Activated CD4-positive, alpha-beta T cell treated with anti-CD3 and anti-CD28 coated beads for 24 hours (primary cell): ENCODE measurements around the gene ZNF652.
"Not testable (repeated sequence)": the region's sequence is repeated elsewhere in the genome, so short reads cannot be mapped to it uniquely, and the experiment has no call there.

ENCODE experiments used
- DNase-seq, 2 donors: peaks; one replicate each; pipeline ENCODE4 v3.0.0-alpha.2; 2020; ENCODE audit warnings: low read depth in 2 of 2

Gene ZNF652

DNA sequence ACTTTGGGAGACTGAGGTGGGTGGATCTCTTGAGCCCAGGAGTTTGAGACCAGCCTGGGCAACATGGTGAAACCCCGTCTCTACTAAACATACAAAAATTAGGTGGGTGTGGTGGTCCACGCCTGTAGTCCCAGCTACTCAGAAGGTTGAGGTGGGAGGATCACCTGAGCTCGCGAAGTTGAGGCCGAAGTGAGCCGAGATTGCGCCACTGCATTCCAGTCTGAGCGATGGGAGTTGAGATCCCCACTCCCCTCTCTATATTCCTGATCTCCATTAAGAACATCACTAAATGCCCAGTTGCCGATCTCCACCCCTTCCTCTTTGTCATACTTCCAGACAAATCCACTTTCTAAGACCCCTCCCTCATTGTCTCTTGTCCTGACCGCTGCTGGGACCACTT, 24.3 kb upstream of the ZNF652 start:
- no peak for DNase-seq

DNA sequence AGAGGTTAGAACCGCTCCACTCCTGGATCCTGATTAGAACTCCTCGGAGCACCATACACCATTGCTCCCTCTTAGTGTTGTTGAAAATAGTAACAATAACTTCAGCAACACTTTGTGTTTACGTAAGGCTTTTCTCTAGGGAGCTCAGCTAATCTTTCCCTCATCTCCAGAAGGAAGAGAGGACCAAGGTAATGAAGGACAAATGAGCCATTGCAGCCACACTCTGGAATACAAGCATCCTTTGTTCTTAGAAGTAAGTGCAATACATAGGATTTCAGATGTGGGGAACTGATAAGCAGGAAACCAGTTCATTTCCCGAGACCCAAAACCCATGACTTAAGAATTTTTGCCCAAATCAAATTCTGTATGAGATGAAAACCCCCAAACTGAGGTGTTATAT, 22.9 kb upstream of the ZNF652 start:
- DNase-seq = no peak

DNA sequence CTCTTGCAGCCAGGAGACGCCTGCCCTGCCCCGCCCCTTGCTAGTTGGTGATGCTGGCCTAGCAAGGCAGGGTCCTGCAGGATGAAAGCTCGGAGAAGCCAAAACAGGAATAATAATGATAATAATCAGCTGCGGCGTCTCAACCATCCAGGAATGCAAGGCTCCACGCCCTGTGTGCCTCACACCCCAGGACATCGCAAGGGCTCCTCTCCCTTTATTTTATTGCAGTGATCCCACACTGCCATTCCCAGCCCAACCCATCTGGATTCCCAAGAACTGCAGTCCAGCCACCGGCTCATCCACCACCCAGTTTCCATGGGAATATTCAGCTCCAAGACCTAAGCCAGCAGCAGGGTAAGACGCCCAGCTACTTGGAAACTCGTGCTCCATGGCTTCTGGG, 21.0 kb upstream of the ZNF652 start:
- no peak for DNase-seq

DNA sequence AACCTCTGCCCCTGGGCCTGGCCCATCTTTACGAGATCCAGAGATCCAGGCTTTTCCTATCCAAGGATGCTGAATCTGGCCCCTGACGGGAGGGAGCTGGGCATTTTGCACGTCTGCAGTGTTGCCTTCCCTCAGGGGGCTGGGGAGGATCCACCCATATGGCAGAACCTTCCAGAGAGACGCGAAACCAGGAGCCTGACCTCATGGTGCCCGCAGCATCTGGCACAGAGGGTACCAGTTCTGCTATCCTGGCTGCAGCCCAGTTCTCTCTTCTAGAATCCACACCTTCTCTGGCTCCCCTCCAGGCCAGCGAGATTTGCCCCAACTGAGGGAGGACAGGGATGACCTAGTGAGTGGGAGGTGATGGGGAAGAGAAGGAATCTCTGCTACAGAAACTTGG, 20.5 kb upstream of the ZNF652 start:
- DNase-seq = no peak

DNA sequence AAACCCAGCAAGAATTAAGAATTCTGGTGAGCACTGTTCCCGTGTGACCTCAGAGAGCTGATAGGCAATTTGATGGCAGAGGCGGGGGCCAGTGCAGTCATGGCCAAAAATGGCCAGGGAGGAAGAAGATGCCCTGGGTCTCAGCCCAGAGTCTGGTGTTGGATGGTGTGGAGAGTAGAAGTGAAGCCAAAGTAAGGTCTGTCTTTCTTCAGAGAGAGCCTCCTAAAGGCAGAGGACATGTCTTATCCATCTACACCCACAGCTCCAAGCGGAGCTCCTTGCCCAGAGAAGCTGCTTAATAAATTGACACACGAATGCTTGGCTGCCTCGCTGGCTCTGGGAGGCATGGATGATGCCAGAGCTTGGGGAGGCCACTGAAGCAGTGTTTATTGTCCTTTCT, 19.7 kb upstream of the ZNF652 start:
- DNase-seq = no peak

DNA sequence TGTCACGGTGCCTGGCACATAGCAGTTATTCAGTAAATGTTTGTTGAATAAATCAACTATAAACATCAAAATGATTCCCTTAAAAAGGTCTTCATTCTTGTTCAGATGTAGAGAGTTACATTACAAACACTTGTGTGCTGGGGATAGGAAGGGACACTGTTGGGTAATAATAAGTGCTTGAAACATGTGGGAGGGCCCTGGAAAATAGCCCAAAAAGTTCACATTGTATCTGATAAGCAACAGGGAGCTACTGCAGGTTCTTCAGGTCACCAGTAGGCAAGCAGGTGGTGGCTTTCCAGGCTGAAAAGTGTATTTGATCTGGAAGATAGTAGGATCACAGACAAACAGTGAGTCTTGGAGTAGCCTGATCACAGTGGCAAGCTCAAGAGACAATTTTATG, 19.0 kb upstream of the ZNF652 start:
- DNase-seq = no peak

DNA sequence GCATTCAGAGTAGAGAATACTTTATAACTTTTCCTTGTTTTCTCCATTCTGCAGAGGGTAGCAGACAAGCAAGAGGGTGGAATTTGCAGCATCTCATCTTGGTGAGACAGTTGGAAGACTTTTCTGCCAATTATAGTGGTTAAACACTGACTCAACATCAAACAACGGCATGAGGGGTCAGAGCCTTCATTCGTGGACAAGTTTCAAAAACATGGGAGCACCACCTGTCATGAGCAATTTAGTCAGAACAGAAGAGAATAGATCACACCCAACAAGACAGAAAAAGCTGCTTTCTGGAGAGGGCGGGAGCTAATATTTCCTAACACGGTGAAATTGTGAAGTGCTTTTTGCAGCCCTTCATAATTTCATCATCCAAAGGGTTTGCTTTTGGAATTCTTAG, 17.9 kb upstream of the ZNF652 start:
- no peak for DNase-seq

DNA sequence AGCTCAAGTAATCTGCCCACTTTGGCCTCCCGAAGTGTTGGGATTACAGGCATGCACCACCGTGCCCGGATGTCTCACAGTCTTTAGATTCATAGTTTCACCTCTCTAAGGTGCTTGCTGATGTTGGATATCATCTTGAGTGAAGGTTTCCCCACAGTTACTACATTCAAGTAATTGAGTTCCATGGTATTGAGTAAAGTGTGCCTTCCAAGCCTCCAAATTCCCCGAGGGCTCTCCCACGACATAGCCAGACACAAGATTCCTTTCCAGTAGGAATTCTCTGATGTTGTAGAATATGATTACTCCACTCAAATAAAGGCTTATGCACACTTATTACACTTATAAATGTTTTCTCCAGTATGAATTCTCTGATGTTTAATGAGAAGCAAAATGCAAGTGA, 16.3 kb upstream of the ZNF652 start:
- DNase-seq = no peak

DNA sequence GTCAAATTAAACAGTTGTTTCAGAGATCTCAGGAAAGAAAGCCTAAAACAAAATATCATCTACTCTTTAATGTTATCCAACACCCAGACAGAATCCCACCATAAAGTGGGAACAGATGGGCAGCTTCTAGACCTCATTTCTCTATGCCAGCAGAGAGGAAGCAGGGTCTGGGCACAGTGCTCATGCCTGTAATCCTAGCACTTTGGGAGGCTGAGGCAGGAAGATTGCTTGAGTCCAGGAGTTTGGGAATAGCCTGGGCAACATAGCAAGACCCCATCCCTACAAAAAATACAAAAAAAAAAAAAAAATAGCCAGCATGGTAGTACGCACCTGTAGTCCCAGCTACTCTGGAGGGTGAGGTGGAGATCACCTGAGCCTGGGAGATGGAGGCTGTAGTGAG, 13.5 kb upstream of the ZNF652 start:
- no peak for DNase-seq

DNA sequence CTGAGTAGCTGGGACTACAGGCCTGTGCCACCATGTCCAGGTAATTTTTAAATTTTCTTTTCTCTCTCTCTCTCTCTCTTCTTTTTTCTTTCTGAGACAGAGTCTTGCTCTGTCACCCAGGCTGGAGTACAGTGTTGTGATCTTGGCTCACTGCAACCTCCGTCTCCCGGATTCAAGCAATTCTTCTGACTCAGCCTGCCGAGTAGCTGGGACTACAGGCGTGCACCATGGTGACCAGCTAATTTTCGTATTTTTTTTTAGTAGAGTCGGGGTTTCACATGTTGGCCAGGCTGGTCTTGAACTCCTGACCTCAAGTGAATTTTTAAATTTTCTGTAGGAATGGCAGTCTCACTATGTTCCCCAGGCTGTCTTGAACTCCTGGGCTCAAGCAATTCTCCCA, 11.1 kb upstream of the ZNF652 start:
- DNase-seq = no peak

DNA sequence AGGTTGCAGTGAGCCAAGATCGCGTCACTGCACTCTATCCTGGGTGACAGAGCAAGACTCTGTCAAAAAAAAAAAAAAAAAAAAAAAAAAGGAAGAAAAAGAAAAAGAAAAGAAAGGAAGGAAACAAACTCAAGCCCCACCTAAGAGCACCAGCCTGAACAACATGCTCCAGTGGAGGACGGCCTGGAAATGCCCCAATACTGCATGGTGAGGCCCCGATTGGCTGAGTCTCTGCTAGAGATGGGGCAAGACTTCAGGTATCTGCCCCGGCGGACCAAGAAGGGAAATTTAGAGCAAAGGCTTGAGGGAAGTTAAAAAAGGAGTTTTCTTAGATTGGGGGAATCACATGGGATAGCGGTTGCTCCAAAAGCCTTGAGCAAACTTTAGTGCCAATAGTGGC, 10.4 kb upstream of the ZNF652 start:
- DNase-seq = no peak

DNA sequence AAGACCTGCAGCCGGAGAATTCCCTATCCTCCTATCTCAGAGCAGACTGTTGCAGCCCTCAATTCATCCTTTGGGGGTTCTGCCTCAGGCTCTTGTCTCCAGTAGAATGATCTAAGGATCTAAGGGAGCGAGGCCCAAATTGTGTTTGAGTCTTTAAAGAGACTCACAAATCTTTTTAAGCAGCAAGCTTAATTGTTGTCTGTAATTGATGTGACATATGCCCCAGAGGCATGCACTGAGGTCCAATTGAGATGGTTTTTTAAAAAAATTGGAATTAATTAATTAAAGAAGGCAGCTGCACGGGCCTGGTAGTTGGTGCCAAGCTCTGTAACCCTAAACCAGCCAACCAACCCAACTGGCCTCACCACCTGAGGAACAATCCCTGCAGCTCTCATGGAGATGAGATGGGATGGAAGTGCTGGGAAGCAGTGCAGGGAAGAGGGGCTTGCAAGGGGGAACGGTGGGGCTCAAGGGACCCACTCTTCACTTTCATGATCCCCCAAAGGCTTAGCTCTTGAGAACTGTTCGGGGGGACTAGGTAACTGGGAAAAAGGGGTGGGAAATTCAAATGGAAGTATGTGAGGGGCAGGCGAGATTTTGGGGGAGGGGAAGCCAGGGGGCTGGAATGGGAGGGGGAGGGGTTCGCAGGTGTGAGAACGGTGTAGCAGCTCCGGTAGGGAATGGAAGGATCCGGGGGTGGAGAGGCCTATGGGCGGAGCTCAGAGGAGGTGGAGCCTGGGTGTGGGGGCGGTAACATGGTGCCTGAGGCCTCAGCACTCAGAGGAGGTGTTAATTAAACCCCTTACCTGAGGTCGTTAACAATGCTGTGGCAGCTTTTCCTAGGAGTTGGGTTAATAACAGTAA, 9.2 kb upstream of the ZNF652 start:
- no peak for DNase-seq

DNA sequence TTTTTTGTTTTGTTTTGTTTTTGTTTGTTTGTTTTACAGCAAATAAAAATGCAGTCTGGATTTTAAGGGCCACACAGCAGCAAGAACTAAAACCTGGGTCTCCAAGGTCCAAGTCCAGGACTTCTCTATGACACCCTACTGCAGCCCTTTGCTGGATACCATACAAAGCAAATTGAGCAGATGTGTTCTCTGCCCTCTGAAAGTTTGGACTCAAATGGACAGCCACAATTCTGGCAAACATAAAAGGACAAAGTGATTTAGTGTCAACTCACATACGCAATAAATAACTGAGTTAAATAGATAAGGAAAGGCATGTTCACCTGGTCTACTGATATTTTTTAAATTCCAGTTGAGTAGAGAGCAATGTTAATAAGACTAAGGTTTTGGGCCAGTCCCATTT, 7.7 kb upstream of the ZNF652 start:
- no peak for DNase-seq

DNA sequence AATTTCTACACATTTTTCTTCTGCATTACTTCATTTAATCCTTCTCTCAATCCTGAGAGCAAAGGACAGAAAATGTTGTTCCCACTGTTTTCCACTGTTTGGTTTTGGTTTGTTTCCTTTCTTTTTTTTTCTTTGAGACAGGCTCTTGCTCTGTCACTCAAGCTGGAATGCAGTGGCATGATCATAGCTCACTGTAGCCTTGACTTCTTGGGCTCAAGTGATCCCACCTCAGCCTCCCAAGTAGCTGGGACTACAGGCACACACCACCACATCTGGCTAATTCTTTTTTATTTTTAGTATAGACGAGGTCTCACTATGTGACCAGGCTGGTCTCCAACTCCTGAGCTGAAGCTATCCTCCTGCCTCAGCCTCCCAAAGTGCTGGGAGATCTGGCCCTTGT, 7.0 kb upstream of the ZNF652 start:
- no peak for DNase-seq

DNA sequence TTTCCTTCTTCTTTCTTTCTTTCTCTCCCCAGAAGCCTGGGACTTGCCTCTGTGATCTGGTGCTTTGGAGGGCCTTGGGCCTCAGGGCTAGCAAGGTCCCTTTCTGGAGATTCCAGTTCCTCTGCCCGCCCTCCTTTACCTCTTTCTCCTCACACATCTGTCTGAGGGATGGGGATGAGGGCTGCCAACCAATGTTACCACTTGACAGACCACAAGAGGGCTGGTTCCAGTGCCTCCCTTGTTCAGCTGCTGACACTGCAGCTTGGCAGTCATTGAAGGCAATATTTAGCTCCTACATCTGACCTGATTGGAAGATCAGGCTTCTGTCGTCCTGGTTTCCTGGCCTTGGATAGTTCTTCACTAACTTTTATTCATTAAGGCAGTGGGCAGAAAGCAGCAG, 3.6 kb upstream of the ZNF652 start:
- DNase-seq = no peak

DNA sequence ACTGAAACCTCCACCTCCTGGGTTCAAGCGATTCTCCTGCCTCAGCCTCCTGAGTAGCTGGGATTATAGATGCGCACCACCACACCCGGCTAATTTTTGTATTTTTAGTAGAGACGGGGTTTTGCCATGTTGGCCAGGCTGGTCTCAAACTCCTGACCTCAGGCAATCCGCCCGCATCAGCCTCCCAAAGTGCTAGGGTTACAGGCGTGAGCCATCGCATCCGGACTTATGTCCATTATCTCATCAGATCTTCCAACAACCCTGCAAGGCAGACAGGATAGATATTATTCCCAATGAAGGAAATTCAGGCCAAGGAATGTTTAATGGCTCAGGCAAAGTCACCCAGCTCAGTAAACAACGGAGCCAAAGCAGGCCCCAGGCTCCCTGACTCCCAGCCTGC, 3.1 kb upstream of the ZNF652 start:
- not testable (repeated sequence) for DNase-seq

DNA sequence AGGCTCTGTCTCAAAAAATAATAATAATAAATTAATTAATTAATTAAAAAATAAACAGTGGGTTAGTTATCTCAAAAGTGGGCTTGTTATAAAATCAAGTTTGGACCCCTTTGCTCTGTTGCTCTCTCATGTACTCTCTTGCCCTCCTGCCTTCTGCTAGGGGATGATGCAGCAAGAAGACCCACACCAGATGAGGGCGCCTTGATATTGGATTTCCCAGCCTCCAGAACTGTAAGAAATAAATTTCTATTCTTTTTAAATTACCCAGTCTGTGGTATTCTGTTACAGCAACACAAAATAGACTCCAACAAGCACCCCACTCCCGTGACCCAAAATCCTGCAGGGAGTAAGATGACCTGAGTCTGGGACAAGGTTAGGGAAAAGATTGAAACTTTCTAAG, 2.1 kb upstream of the ZNF652 start:
- DNase-seq = no peak

DNA sequence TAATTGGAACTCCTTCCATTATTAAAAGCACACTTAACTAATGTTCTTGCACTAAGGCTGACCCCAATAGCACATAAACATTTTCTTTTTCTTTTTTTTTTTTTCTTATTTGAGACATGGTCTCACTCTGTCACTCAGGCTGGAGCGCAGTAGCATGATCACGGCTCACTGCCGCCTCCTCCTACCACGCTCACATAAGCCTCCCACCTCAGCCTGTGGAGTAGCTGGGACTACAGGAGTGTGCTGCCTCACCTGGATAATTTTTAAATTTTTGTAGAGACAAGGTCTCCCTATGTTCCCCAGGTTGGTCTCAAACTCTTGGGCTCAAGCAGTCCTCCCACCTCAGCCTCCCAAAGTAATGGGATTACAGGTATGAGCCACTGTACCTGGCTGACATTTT, 1.2 kb upstream of the ZNF652 start:
- DNase-seq = no peak

DNA sequence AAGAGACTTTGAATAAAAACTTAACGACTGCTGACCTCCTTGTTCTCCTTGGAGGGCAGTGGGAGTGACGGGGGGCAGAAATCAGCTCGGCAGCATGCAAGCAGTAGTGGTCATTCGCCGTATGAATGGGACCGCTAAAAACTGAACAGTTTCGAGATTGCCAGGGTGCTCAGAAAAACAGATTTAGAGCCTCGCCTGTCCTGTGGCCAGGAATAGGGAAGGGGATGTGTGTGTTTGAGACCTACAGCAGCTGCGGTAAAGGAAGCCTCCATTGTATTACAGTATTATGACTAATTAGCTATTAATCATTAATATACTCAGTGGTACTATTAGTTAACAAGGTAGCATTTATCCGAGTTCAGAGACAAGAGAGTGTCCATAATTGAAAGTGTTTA, 670 bp upstream of the ZNF652 start:
- no peak for DNase-seq

DNA sequence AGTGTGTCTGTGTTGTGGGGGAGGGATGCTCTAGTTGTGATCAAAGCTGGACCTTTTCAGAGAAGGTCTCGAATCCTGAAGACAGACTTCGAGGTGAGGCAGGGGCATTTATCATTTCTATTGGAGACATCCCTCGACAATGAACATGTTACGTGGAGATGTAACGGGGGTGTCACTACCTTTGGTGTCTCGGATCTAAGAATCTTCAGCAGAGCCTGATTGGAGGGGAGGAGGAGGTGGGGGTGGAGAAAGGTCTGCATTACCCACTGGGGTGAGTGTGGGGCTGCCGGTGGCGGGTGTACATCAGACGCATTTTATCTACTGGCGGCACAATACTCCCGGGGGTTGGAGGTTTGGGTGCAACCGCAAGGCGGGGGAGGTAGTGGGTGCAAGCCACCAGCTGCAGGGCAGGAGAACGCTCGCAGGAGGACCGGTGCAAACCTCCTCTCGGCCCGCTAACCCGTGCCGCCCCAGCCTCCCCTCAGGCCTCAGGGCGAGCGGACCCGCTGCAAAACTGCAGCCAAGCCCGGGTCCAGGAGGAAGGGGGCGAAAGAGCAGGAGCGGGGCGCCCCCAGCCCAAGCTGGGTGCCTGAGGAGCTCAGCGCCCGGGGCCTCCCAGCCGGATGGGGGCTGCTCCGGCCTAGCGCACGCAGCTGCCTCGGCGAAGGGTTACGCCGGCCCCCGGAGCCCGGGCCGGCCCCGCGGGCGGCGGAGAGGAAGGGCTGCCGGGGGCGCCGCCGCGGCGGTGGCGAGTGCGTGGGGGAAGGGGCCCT, 735 bp downstream of the ZNF652 start:
- DNase-seq = peak; percentile 28 to 35

DNA sequence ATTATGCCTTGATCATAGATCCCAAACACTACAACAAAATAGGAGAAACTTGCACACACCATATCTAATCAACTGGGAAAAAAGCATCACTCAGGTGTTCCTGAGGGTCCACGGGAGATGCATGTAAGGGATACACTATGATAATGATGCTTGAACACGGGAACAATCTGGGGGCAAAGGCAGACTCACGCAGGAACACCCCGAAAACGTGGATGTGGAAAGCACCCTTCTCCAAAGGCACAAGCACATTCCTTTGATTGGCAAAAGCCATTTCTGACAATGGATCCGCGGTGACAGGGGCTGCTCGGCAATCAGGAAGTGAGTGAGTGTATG, 1.3 kb downstream of the ZNF652 start:
- no peak for DNase-seq

DNA sequence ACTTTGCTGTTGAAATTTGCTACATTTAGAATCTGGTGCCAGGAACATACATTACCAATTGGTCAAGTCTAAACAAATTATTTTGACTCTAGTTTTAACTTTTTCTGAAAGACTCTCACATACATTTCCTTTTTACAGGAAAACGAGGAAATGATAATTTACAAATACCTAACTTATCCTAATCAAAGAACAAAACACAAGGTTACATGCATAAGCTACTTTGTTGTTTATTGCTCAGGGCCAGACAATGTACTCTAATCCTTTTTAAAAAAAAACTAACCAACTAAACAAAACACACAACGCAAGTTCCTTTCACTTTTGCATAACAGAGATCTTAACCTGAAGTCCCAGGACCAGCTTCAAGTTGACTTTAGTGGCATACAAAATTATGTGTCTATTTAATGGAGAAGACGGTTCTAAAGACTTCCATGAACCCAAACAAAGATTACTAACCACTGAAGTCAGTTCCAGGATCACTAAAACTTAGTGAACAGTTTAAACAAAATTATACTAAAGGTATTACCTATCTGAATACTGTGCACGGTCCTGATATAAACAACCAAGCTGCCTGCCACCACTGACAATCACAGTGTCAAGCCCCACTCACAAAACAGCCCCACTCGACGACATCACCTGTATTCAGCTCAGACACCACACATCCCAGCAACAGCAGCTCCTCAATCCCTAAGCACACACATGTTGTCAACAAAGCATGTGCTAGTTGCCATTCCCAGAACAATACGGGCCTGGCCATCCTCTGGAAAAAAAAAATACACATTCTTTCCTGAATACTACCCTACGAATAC, 1.9 kb downstream of the ZNF652 start:
- no peak for DNase-seq
